Testis (tissue), 3 donors: ENCODE measurements around the gene PIGS. TPM values are rescaled to one million over a fixed set of nuclear protein-coding genes. Genes with fewer than 3 reads are reported as not detected.

Experiments used
- DNase-seq: peaks from one replicate; pipeline ENCODE4 v3.0.0-alpha.2; 2019
- H3K27ac ChIP-seq, 2 donors: fragments of 200-600 bp; sonication (generic); one replicate each; pipeline ENCODE4 v1.5.1; 2019
- H3K27me3 ChIP-seq: fragments of 200-600 bp; sonication (generic); one replicate; pipeline ENCODE4 v1.5.1; 2019
- H3K36me3 ChIP-seq: fragments of 200-600 bp; sonication (generic); one replicate; pipeline ENCODE4 v1.5.1; 2017; ENCODE audit warnings: low read depth; ENCODE audit errors: missing control alignments
- H3K4me1 ChIP-seq: fragments of 200-600 bp; sonication (generic); one replicate; pipeline ENCODE4 v1.5.1; 2019
- H3K4me3 ChIP-seq, 2 donors: fragments of 200-600 bp; sonication (generic); one replicate each; pipeline ENCODE4 v1.5.1; 2017 to 2019
- H3K9me3 ChIP-seq: fragments of 200-600 bp; sonication (generic); one replicate; pipeline ENCODE4 v1.5.1; 2017
- POLR2A ChIP-seq: fragments of 450-650 bp; IDR thresholded peaks from one replicate; pipeline ENCODE4 v1.6.1; 2017; ENCODE audit warnings: antibody characterized with exemption, mild to moderate bottlenecking, moderate library complexity
- whole genome bisulfite sequencing, 2 donors: methylation state at CpG; one replicate each; pipeline ENCODE4 v1.1.5; 2018; 5-methylcytosine and 5-hydroxymethylcytosine counted together
- intact Hi-C: fragments of 100-400 bp; cut with DNase I; formaldehyde crosslinking; loops from one replicate; pipeline ENCODE4 v1.15.1; 2023; ENCODE audit warnings: low total_unique reads
- polyA plus RNA-seq: library from polyadenylated mRNA; stranded (reverse); fragments of 350-450 nt; fragmentation: Illumina TruSeq; extraction: RNeasy Lipid Tissue Mini Kit (QIAGEN cat#74804); gene quantifications from one replicate; pipeline ENCODE4 v1.2.3, GENCODE V29; 2014; ENCODE audit warnings: low read depth, low replicate concordance; ENCODE audit not compliant: insufficient read depth
- total RNA-seq, 2 donors: library from RNA; depleted of rRNA; stranded (reverse); fragments of >200 nt; gene quantifications; one replicate each; pipeline ENCODE4 v1.2.3, GENCODE V29; 2016
- TF ChIP-seq, protein P1 (sequence below), 3 experiments: fragments of 450-650 bp in 2 of 3; fragments of 200-600 bp in 1 of 3; sonication (generic) in 1 of 3; IDR thresholded peaks; one replicate each; pipeline ENCODE4 v1.5.1; 2016 to 2019; ENCODE audit warnings: antibody characterized with exemption in 3 of 3, mild to moderate bottlenecking in 2 of 3, moderate library complexity in 1 of 3

The PIGS gene
- total and polyA plus RNA-seq, 3 donors from 2014 or later, result 57.7 to 124 (median 92.4) TPM

DNA sequence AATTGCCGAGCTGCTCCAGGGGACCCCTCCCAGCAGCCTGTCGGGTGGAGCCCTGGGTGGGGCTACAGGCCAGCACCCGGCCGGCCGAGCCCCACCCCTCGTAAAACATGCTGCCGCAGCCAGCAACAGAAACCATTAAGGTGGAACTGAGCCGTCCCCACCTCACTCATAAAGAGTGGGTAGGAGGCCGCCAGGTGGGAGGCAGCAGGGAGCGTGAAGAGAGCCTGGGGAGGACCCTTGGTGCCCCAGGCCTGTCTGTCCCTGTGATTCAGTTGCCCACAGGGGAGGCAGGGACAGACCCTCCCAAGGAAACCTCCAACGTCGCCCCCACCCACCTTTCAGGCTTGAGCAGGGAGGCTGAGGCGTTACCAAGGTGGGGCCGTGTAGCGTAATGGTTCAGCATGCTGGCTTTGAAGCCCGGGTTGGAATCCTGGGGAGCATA lies 56.7 kb downstream of the PIGS start:
- intact Hi-C loops, result no loop called here
- H3K27me3 ChIP-seq, result no peaks in the 10 kb centered on the region

GRCh38 chr17:28513476-28513875 lies 57.8 kb downstream of the PIGS start:
- Histone ChIP-seq H3K4me1 (no peaks in the 10 kb centered on the region), H3K27ac (no peak overlapping the region), H3K36me3 (no peaks in the 10 kb centered on the region), H3K4me3 (no peak overlapping the region), H3K9me3 (no peaks in the 10 kb centered on the region), H3K27me3 (no peaks in the 10 kb centered on the region)
- intact Hi-C loops, result no loop called here
- no peak for DNase-seq
- 58 to 95% methylated on average over 2 to 7 of the region's 7 CpGs for WGBS, 2 donors
- TF ChIP-seq, protein P1, sequence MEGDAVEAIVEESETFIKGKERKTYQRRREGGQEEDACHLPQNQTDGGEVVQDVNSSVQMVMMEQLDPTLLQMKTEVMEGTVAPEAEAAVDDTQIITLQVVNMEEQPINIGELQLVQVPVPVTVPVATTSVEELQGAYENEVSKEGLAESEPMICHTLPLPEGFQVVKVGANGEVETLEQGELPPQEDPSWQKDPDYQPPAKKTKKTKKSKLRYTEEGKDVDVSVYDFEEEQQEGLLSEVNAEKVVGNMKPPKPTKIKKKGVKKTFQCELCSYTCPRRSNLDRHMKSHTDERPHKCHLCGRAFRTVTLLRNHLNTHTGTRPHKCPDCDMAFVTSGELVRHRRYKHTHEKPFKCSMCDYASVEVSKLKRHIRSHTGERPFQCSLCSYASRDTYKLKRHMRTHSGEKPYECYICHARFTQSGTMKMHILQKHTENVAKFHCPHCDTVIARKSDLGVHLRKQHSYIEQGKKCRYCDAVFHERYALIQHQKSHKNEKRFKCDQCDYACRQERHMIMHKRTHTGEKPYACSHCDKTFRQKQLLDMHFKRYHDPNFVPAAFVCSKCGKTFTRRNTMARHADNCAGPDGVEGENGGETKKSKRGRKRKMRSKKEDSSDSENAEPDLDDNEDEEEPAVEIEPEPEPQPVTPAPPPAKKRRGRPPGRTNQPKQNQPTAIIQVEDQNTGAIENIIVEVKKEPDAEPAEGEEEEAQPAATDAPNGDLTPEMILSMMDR (IDR thresholded peaks at IDR 0.05), result no peak
- TF ChIP-seq POLR2A, result no peak

More for the DNA sequence above, 56.7 kb downstream of the PIGS start:
- Histone ChIP-seq H3K36me3 (no peaks in the 10 kb centered on the region), H3K9me3 (no peaks in the 10 kb centered on the region), H3K27ac (no peak overlapping the region), H3K4me1 (no peaks in the 10 kb centered on the region), H3K4me3 (no peak overlapping the region)
- no peak for TF ChIP-seq POLR2A
- TF ChIP-seq, protein P1 (IDR thresholded peaks at IDR 0.05), result no peak
- no peak for DNase-seq
- WGBS, 2 donors, result 58 to 70% methylated on average over 11 to 15 of the region's 16 CpGs

GRCh38 chr17:28511858-28512461 lies 59.4 kb downstream of the PIGS start:
- WGBS, 2 donors, result 77 to 100% methylated on average over 1 to 3 of the region's 3 CpGs
- no peak for DNase-seq
- TF ChIP-seq, protein P1 (IDR thresholded peaks at IDR 0.05), result no peak
- TF ChIP-seq POLR2A, result no peak
- H3K4me3 ChIP-seq, result no peak overlapping the region
- H3K27me3 ChIP-seq, result no peaks in the 10 kb centered on the region
- no peak overlapping the region for H3K27ac ChIP-seq
- no peaks in the 10 kb centered on the region for H3K9me3 ChIP-seq
- intact Hi-C loops, result no loop called here
- H3K36me3 ChIP-seq, result no peaks in the 10 kb centered on the region
- H3K4me1 ChIP-seq, result no peaks in the 10 kb centered on the region

- DNase-seq, result no peak
- Histone ChIP-seq H3K4me3 (no peak overlapping the region), H3K9me3 (no peaks in the 10 kb centered on the region), H3K27me3 (no peaks in the 10 kb centered on the region), H3K36me3 (no peaks in the 10 kb centered on the region), H3K4me1 (no peaks in the 10 kb centered on the region), H3K27ac (no peak overlapping the region)
- WGBS, 2 donors, result 79 to 84% methylated on average over 7 of the region's 7 CpGs
- intact Hi-C loops, result no loop called here
- TF ChIP-seq, protein P1 (IDR thresholded peaks at IDR 0.05), result no peak
- no peak for TF ChIP-seq POLR2A
Measured at GRCh38 chr17:28509789-28510188, 61.5 kb downstream of the PIGS start.

- no peaks in the 10 kb centered on the region for H3K36me3 ChIP-seq
- no peaks in the 10 kb centered on the region for H3K27me3 ChIP-seq
- no peaks in the 10 kb centered on the region for H3K9me3 ChIP-seq
- intact Hi-C loops, result no loop called here
- TF ChIP-seq POLR2A, result no peak
- TF ChIP-seq, protein P1 (IDR thresholded peaks at IDR 0.05), result no peak
- H3K4me3 ChIP-seq, result no peak overlapping the region
- DNase-seq, result no peak
- WGBS, 2 donors, result 42 to 62% methylated on average over 11 of the region's 11 CpGs
- no peak overlapping the region for H3K27ac ChIP-seq
- H3K4me1 ChIP-seq, result no peaks in the 10 kb centered on the region
Measured at GRCh38 chr17:28508211-28508724, 63.1 kb downstream of the PIGS start.
